ENCODE results near the gene NDUFB8.

Gene NDUFB8

GRCh38 chr10:100535715-100536353 is 6.2 kb upstream of the NDUFB8 start, which contains the start of gene HIF1AN:
TSS of gene HIF1AN (plus strand) at chr10:100535943. CDS start at chr10:100535959, 16 bp downstream.
- peak; percentile 95 for DNase-seq

DNA sequence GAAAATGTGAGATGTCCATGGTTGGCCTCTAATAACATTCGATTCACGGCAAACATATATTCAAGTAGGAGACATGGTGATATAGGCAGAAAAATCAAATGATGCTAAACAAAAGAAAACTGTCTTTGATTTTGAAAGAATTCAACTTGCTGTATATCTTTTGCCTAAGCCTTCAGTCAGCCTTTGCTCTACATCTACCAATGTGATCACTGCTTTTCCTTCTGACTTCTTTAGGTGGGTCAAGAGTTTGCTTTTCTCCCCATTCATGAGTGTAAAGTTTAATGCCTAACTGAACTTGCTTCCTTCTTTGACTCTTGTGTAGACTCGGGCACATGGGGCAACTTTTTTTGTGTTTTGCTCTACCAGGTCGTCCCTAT is 5.7 kb upstream of the NDUFB8 start:
- no peak for DNase-seq

GRCh38 chr10:100534726-100535125 is 5.1 kb upstream of the NDUFB8 start:
- no peak for DNase-seq

- DNase-seq, result no peak
Observed at GRCh38 chr10:100531761-100532160, 2.1 kb upstream of the NDUFB8 start.

- DNase-seq, result no peak
Observed at GRCh38 chr10:100528921-100529474, 673 bp downstream of the NDUFB8 start.

- DNase-seq, result no peak
Observed at GRCh38 chr10:100528123-100528886, 1.4 kb downstream of the NDUFB8 start.

- DNase-seq, result no peak
Observed at GRCh38 chr10:100524638-100525037, 5.0 kb downstream of the NDUFB8 start.

- DNase-seq, result no peak
Observed at GRCh38 chr10:100524206-100524605, 5.5 kb downstream of the NDUFB8 start.

- no peak for DNase-seq
Observed at GRCh38 chr10:100522945-100523344, 6.7 kb downstream of the NDUFB8 start.

DNA sequence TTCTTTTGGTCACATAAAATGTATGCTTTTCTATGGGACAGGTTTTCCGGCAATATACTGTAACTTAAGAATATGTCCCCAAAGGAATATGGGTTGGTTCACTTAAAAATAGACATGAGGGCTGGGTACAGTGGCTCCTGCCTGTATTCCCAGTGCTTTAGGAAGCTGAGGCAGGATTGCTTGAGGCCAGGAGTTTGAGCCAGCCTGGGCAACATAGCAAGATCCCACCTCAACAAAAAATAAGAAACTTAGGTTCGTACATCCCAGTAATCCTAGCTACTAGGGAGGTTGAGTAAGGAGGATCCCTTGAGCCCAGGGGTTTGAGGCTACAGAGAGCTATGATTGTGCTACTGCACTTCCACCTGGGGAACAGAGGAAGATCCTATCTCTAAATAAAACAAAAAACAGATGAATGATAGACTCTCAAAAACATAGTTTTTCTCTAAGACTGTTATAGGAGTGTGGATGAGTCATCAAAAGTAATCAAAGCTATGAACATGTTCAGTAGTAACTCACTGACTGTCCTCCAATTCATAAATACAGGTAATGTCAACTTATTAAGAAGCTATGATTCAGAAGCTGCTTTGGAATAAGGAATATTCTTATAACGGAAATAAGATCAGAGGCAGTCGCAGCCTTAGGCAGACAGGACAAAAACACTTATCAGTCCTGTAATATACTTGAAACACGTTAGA is 7.4 kb downstream of the NDUFB8 start:
- DNase-seq, result no peak

DNA sequence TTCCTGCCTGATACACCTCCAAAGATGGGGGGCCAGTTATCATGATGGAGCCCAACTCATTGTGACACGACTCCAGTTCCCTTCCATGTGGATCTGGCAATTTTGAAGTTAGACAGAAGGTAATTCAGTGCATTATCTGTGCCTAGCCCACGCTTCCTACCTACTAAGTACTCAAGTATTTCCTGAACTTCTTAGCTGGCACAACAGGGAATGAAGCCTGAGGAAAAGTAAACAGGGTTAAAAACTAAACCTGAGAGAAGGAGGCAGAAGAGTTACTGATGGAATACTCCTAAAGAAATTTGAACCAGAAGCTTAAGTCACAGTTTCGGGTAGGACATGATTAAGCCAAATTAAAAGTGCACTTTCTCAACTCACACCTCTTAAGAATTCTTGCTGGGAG is 8.9 kb downstream of the NDUFB8 start:
- peak; percentile 36 for DNase-seq

- no peak for DNase-seq
Observed at GRCh38 chr10:100519311-100520051, 10.2 kb downstream of the NDUFB8 start, which contains the start of gene SEC31B. TSS of gene SEC31B (minus strand) at chr10:100519861. CDS start at chr10:100516952, 2,909 bp downstream.

DNA sequence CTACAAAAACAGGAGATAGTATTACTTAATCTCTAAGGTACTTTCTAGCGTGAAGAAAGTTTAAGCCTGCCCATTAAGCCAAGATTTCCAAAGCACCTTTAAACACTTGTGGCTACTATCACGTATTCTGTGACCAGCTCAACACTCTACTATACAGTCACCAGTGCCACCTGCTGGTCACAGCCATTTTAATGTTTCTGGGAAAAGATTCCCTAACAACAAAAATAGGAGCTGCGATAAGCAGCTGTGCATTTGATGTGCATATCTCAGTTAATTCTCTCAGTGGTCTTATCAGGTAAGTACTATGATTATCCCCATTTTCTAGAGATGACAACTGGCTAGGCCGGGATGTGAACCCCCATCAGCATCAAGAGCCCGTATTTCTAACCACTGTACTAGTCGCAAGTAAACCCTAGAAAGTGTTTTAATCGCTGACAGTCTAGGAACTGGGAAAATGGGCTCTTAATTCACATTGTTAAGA is 10.9 kb downstream of the NDUFB8 start:
- DNase-seq, result peak; percentile 56

- DNase-seq, result no peak
Observed at GRCh38 chr10:100516847-100517246, 12.8 kb downstream of the NDUFB8 start.

GRCh38 chr10:100515612-100516011 is 14.1 kb downstream of the NDUFB8 start:
- no peak for DNase-seq

DNA sequence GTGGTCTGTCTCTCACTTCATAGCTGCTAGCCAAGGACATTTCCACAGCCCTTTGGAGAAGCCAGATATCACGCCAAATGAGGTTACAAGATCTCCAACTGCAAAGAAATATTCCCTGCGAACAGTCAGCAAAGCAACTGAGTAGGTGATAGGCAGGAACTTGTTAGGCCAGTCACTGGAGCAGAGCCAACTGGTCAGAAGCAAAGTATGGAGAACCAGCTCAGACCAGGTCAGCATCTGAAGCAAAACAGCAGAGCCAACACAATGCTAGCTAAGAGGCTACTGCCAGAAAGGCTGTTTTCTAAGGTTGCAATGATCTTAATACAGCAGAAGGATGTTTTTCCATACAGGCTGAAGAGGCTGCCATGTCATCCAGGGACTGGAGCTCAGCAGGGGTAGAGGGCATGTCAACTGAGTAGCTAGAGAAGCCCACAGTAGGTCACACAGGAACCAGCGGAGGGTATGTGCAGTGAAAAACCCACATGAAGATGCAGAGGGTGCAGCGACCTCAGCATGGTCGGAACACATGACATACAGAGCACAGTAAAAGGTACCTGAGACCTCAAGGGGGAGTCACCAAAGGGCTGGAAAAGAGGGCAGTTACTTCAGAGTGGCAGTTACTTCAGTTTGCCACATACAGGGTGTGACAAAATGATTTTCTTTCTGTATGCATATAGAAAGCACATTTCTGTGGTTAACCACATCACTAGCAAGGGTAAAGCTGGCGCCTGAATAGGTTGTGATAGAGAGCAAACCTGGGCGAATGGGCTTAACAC is 18.9 kb downstream of the NDUFB8 start:
- DNase-seq, result no peak

DNA sequence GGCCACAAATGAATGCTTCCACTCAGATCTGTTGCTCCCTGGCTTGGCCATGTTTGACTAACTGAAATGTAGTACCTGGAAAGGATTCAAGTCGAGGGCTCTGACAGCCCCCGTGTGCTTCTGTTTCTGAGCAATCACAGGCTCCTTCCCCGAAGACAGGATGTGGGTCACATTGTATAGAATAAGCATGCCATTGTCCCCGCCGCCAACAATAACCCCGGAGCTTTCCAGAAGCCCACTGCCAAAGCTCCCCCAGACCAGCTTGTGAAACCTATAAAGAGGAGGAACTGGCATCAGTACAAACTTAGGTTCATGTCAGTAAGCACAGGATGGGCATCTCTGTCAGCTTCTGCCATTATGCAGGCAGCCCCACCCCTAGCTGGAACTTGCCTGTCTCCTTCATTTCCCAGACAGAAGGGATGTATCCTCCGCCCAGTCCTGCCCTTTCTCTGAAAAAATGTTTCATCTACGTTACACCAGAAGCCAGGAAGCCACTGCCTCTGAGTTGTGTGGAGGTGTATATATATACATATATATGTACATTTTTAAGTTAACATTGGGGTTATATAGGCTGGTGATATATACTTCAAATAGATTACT is 20.3 kb downstream of the NDUFB8 start:
- DNase-seq, result no peak

GRCh38 chr10:100508691-100509150 is 20.9 kb downstream of the NDUFB8 start:
- peak; percentile 66 for DNase-seq

DNA sequence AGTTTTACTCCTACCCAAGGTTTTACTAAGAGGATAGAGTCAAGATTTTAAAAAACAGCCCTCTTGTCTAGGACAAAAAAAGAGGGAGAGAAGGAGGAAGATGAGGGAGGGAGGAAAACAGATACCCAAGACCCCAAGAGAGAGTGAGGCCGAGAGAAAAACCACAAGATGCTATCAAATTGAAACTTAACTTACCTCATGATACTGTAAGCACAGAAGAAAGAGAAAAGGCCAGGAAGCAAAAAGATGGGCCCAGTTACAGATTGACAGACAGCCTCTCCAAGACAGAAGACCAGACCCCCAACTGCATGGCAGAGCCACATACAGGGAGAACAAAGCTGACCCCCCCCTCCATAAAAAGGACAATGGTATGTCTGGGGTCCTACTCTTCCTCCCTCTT is 21.4 kb downstream of the NDUFB8 start:
- no peak for DNase-seq

DNA sequence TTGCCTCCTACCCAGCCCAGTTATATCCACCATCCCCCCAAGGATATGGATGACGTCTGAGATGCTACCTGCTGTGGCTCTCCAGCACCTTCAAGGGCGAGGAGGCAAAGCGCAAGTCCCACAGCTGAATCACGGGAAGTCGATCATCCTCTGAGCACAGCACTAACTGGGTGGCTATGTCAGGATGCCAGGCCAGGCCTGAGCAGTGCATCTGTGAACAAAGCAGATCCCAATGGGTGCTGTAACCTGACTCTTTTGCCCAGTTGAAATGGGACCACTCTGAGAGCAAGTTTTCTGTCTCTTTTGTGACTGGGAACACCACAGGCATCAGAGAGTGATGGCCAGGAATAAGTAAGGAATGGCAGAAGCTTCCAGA is 22.3 kb downstream of the NDUFB8 start:
- DNase-seq, result no peak
